Stimulated activated CD4-positive, alpha-beta T cell treated with anti-CD3 and anti-CD28 coated beads, Interleukin-4, amount 100 ng/mL, for 1 hour (primary cell): ENCODE measurements around the gene ZNF597.

Source experiments
- DNase-seq: peaks from one replicate; pipeline ENCODE4 v3.0.0-alpha.2; 2020

The ZNF597 gene

GRCh38 chr16:3443108-3444031 is at the start of gene ZNF597, which contains the start of gene NAA60:
ZNF597 (minus strand) TSS chr16:3443504; CDS start chr16:3443153, 351 bp downstream.
NAA60 (plus strand) TSS chr16:3443680; CDS start chr16:3476228, 32,548 bp downstream.
- peak; percentile 72 for DNase-seq

- no peak for DNase-seq
Measured at GRCh38 chr16:3492356-3492755, 49.1 kb upstream of the ZNF597 start.

GRCh38 chr16:3490911-3491629 is 47.8 kb upstream of the ZNF597 start:
- DNase-seq = no peak

GRCh38 chr16:3488801-3489200 is 45.5 kb upstream of the ZNF597 start:
- no peak for DNase-seq

GRCh38 chr16:3487521-3488410 is 44.5 kb upstream of the ZNF597 start:
- no peak for DNase-seq

- DNase-seq = no peak
Measured at GRCh38 chr16:3486506-3487215, 43.4 kb upstream of the ZNF597 start.

- DNase-seq = no peak
Measured at GRCh38 chr16:3485821-3486505, 42.7 kb upstream of the ZNF597 start.

GRCh38 chr16:3485097-3485745 is 41.9 kb upstream of the ZNF597 start:
- no peak for DNase-seq

GRCh38 chr16:3484318-3485096 is 41.2 kb upstream of the ZNF597 start:
- DNase-seq = no peak

- no peak for DNase-seq
Measured at GRCh38 chr16:3482659-3483241, 39.4 kb upstream of the ZNF597 start.

- no peak for DNase-seq
Measured at GRCh38 chr16:3481696-3482658, 38.7 kb upstream of the ZNF597 start.

GRCh38 chr16:3480901-3481695 is 37.8 kb upstream of the ZNF597 start:
- no peak for DNase-seq

- DNase-seq = no peak
Measured at GRCh38 chr16:3479654-3480216, 36.4 kb upstream of the ZNF597 start.

- no peak for DNase-seq
Measured at GRCh38 chr16:3478242-3478925, 35.1 kb upstream of the ZNF597 start.

GRCh38 chr16:3476409-3476808 is 33.1 kb upstream of the ZNF597 start:
- DNase-seq = no peak

GRCh38 chr16:3475604-3476375 is 32.5 kb upstream of the ZNF597 start:
- no peak for DNase-seq
